K562 (cell line): Measurements from ENCODE around the gene BSPRY. TPM values are rescaled to one million over a fixed set of nuclear protein-coding genes. Genes with fewer than 3 reads are reported as not detected.

ENCODE experiments used
- BCL6 ChIP-seq: fragments of 250-450 bp; sonication (Bioruptor Pico); IDR thresholded peaks from 2 replicates; pipeline ENCODE4 v1.4.0; 2020
- CREB3 ChIP-seq: fragments of 450-650 bp; conservative IDR thresholded peaks from 2 replicates; pipeline ENCODE4 v1.6.1; 2016; ENCODE audit warnings: missing genetic modification characterization, low read depth, mild to moderate bottlenecking, missing compliant biosample characterization, moderate library complexity
- HDAC3 ChIP-seq: fragments of 450-650 bp; IDR thresholded peaks from 2 replicates; pipeline ENCODE4 v1.6.1; 2018; ENCODE audit warnings: borderline replicate concordance, mild to moderate bottlenecking, moderate library complexity; ENCODE audit not compliant: partially characterized antibody
- MTA1 ChIP-seq: fragments of 450-650 bp; IDR thresholded peaks from 2 replicates; pipeline ENCODE4 v1.6.1; 2017; ENCODE audit warnings: borderline replicate concordance
- NCOR1 ChIP-seq: fragments of 450-650 bp; IDR thresholded peaks from 2 replicates; pipeline ENCODE4 v1.6.1; 2016; ENCODE audit warnings: mild to moderate bottlenecking, moderate library complexity
- NR1H2 ChIP-seq: sonication (generic); formaldehyde crosslinking; IDR thresholded peaks from 2 replicates; pipeline ENCODE4 v1.4.0; 2020; ENCODE audit warnings: mild to moderate bottlenecking, missing genetic modification reagents
- REST ChIP-seq, 2 experiments: fragments of 450-650 bp; formaldehyde crosslinking in 1 of 2; IDR thresholded peaks; 2 replicates each; pipeline versions ENCODE4 v1.4.0 to v1.6.1; 2014 to 2020; ENCODE audit warnings: mild to moderate bottlenecking in 2 of 2, borderline replicate concordance in 1 of 2, low read depth in 1 of 2
- STAT5B ChIP-seq: fragments of 250-450 bp; sonication (Bioruptor Pico); IDR thresholded peaks from 2 replicates; pipeline ENCODE4 v1.8.0; 2021; ENCODE audit warnings: mild to moderate bottlenecking, inconsistent platforms
- TEAD4 ChIP-seq, 2 experiments: sonication (generic) in 1 of 2; formaldehyde crosslinking in 1 of 2; IDR thresholded peaks; 2 replicates each; pipeline versions ENCODE4 v1.6.1 to v1.8.0; 2012 to 2022; ENCODE audit warnings: borderline replicate concordance in 1 of 2, inconsistent platforms in 1 of 2, low read length in 1 of 2, mild to moderate bottlenecking in 1 of 2, missing genetic modification reagents in 1 of 2
- THAP12 ChIP-seq: fragments of 250-450 bp; sonication (Bioruptor Pico); IDR thresholded peaks from 2 replicates; pipeline ENCODE4 v1.9.0; 2021; ENCODE audit warnings: mild to moderate bottlenecking, inconsistent platforms
- ZFP91 ChIP-seq: sonication (generic); formaldehyde crosslinking; IDR thresholded peaks from 2 replicates; pipeline ENCODE4 v1.8.0; 2022; ENCODE audit warnings: mild to moderate bottlenecking, missing genetic modification reagents
- polyA plus RNA-seq, 8 experiments: library from polyadenylated mRNA; depleted of rRNA in 4 of 8; stranded (reverse) in 5 of 8; unstranded in 3 of 8; fragments of >200 nt; fragmentation: Nextera tagmentation in 2 of 8; fragmentation: Illumina TruSeq in 1 of 8; extraction: Ambion mirVana in 2 of 8; extraction: Trizol in 1 of 8; gene quantifications; 2 replicates each; pipeline versions ENCODE4 v1.2.1 to v1.2.3, GENCODE V29; 2011 to 2014; ENCODE audit warnings: inconsistent platforms in 1 of 8, missing spikeins in 1 of 8
- total RNA-seq, 7 experiments: library from RNA; depleted of rRNA in 6 of 7; stranded (reverse); fragments of >200 nt in 6 of 7; fragmentation: Illumina TruSeq in 2 of 7; extraction: Trizol in 2 of 7; gene quantifications; 2 replicates each; pipeline versions ENCODE4 v1.2.1 to v1.2.3, GENCODE V29; 2011 to 2021; ENCODE audit warnings: low replicate concordance in 1 of 7

BSPRY gene
- total and polyA plus RNA-seq, 9 of the 15 experiments (the other 6 are each of a cell fraction or from before 2014, with no cell fraction given) = 0.07 to 0.67 (median 0.18) TPM

GRCh38 chr9:113376634-113377567 lies 27.6 kb downstream of the BSPRY start, which contains the start of gene HDHD3 (continued):
- TF ChIP-seq THAP12 = 0 out of 2 replicates have a peak, but pooled peaks have one; percentile 42
- TF ChIP-seq CREB3 = no peak
- no peak for TF ChIP-seq TEAD4 (IDR thresholded peaks at IDR 0.05; ENCODE audit: low read length)
- TF ChIP-seq TEAD4 (CRISPR knock-in tag; IDR thresholded peaks at IDR 0.05; ENCODE audit: borderline replicate concordance) = no peak
- 0 out of 2 replicates have a peak, but pooled peaks have one; percentile 43 for TF ChIP-seq NR1H2 (CRISPR knock-in tag)
- TF ChIP-seq STAT5B (CRISPR knock-in tag) = no peak
- TF ChIP-seq HDAC3 = no peak
- TF ChIP-seq BCL6 (CRISPR knock-in tag) = no peak
- no peak for TF ChIP-seq REST (IDR thresholded peaks at IDR 0.05; ENCODE audit: borderline replicate concordance)
- TF ChIP-seq REST (CRISPR knock-in tag; IDR thresholded peaks at IDR 0.05; ENCODE audit: low read depth) = no peak
- 0 out of 2 replicates have a peak, but pooled peaks have one; percentile 36 for TF ChIP-seq MTA1
- TF ChIP-seq NCOR1 = no peak
- no peak for TF ChIP-seq ZFP91 (CRISPR knock-in tag)
